ENCODE data around the gene REXO2. TPM values are rescaled to one million over a fixed set of nuclear protein-coding genes. Genes with fewer than 3 reads are reported as not detected.

REXO2 gene
- total RNA-seq, 2 experiments from 2014 or later, result 66.6 to 70.0 TPM

DNA sequence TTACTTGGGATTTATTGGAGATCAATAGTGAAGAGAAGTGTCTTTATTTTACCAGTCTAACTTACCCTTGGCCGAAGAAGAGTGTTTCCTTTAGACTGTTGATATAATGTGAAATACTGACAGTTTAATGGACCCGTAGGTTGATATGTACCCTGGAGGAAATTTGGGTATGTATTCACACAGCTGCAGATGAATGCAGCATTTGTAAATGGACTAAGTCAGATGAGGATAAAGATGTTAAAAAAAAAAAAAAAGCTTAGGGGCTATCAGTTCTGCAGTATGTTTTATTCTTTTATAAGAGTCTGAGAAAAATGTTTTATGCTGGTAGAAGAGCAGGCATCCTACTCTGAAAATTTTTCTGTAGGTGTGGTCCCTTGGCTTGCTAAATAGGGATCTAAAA is 2.7 kb downstream of the REXO2 start:
- ATAC-seq (no peak), DNase-seq (no peak)
- CTCF ChIA-PET, result no interaction called here
- Mint-ChIP-seq H3K36me3 (ENCODE audit: low read depth) (peaks cover 35% of the 10 kb centered on the region), H3K4me1 (peaks cover 32% of the 10 kb centered on the region), H3K27me3 (no peaks in the 10 kb centered on the region), H3K9me3 (ENCODE audit: low read depth) (no peaks in the 10 kb centered on the region), H3K27ac (no peak overlapping the region), H3K4me3 (no peak overlapping the region)
- intact Hi-C loops (cut with DNase I, micrococcal nuclease), result loop anchor here in 1 of 2 experiments (2.0 to 10.0 kb wide), 2 partner anchors 93 to 567 kb away; partner anchors contain the start of gene USP28
- POLR2A ChIA-PET, result interaction anchor here (0.6 kb wide), 1 partner anchor 38 kb away, joined by 3 read pairs; no protein-coding TSS in a partner anchor

GRCh38 chr11:114442536-114442935 is 3.3 kb downstream of the REXO2 start:
- intact Hi-C loops (cut with DNase I, micrococcal nuclease), result loop anchor here in 1 of 2 experiments (10.0 kb wide), 1 partner anchor 568 kb away; the partner anchor contains the start of gene USP28

GRCh38 chr11:114447444-114447843 is 8.2 kb downstream of the REXO2 start:
- intact Hi-C loops (cut with DNase I, micrococcal nuclease), result loop anchor here in 1 of 2 experiments (10.0 kb wide), 1 partner anchor 573 kb away; the partner anchor contains the start of gene USP28
- Mint-ChIP-seq H3K27ac (no peak overlapping the region), H3K4me1 (peaks cover 10% of the 10 kb centered on the region), H3K4me3 (no peak overlapping the region), H3K27me3 (no peaks in the 10 kb centered on the region), H3K36me3 (ENCODE audit: low read depth) (peaks cover 46% of the 10 kb centered on the region), H3K9me3 (ENCODE audit: low read depth) (no peaks in the 10 kb centered on the region)
- ChIA-PET CTCF (no interaction called here), POLR2A (no interaction called here)
- no peak for ATAC-seq
- DNase-seq, result no peak

More at GRCh38 chr11:114442536-114442935, 3.3 kb downstream of the REXO2 start:
- CTCF ChIA-PET, result no interaction called here
- DNase-seq, result no peak
- no peaks in the 10 kb centered on the region for H3K9me3 Mint-ChIP-seq (ENCODE audit: low read depth)
- ATAC-seq, result no peak
- no peaks in the 10 kb centered on the region for H3K27me3 Mint-ChIP-seq
- no peak overlapping the region for H3K4me3 Mint-ChIP-seq
- H3K4me1 Mint-ChIP-seq, result peaks cover 36% of the 10 kb centered on the region
- no peak overlapping the region for H3K27ac Mint-ChIP-seq
- POLR2A ChIA-PET, result interaction anchor here (0.6 kb wide), 1 partner anchor 39 kb away, joined by 3 read pairs; no protein-coding TSS in a partner anchor
- H3K36me3 Mint-ChIP-seq (ENCODE audit: low read depth), result peaks cover 40% of the 10 kb centered on the region

- ChIA-PET CTCF (no interaction called here), POLR2A (no interaction called here)
- Mint-ChIP-seq H3K4me3 (no peak overlapping the region), H3K4me1 (peaks cover 9% of the 10 kb centered on the region), H3K36me3 (ENCODE audit: low read depth) (peaks cover 46% of the 10 kb centered on the region), H3K27me3 (no peaks in the 10 kb centered on the region), H3K9me3 (ENCODE audit: low read depth) (no peaks in the 10 kb centered on the region), H3K27ac (no peak overlapping the region)
- intact Hi-C loops (cut with DNase I, micrococcal nuclease), result loop anchor here in 1 of 2 experiments (10.0 kb wide), 1 partner anchor 573 kb away; the partner anchor contains the start of gene USP28
- DNase-seq (no peak), ATAC-seq (no peak)
These were observed 8.6 kb downstream of the REXO2 start for GRCh38 chr11:114447892-114448291.

DNA sequence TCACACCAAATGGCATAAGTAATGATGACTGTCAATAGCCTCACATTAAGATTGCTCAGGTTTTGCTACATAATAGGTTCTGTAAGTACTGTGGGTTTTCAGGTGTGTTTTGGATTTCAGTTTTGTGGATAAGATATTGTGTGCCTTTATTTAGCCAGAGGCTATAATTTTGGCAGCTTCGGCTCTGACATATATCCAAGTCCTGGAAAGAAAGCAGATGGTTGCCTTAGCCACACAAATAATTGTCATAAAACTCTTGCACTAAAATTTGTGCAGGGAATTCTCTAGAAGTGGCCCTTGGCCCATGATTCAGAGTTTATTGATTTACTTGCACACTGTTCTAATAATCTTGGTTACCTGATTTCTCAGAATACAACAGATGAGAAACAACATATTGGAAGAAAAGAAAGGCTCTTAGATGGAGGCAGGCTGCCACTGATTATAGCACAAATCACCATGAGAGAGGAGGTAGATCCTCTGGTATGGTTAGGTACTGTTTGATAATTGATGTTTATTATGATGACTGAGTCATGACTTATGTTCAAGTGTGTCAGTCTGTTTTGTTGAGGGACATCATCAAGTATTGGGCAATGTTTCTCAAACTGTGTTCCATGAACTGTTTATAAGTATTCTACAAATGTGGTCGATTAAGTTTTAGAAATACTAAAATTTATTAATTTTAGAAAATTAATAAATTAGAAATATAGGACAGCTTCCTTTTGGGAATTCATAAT is 9.6 kb downstream of the REXO2 start:
- peaks cover 9% of the 10 kb centered on the region for H3K4me1 Mint-ChIP-seq
- intact Hi-C loops (cut with DNase I, micrococcal nuclease), result loop anchor here in 1 of 2 experiments (10.0 kb wide), 1 partner anchor 574 kb away; the partner anchor contains the start of gene USP28
- no peak overlapping the region for H3K4me3 Mint-ChIP-seq
- ChIA-PET CTCF (no interaction called here), POLR2A (no interaction called here)
- DNase-seq (no peak), ATAC-seq (no peak)
- H3K27me3 Mint-ChIP-seq, result no peaks in the 10 kb centered on the region
- H3K9me3 Mint-ChIP-seq (ENCODE audit: low read depth), result no peaks in the 10 kb centered on the region
- peaks cover 43% of the 10 kb centered on the region for H3K36me3 Mint-ChIP-seq (ENCODE audit: low read depth)
- no peak overlapping the region for H3K27ac Mint-ChIP-seq

DNA sequence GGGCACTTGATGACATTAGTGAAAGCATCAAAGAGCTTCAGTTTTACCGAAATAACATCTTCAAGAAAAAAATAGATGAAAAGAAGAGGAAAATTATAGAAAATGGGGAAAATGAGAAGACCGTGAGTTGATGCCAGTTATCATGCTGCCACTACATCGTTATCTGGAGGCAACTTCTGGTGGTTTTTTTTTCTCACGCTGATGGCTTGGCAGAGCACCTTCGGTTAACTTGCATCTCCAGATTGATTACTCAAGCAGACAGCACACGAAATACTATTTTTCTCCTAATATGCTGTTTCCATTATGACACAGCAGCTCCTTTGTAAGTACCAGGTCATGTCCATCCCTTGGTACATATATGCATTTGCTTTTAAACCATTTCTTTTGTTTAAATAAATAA is 10.6 kb downstream of the REXO2 start:
- H3K36me3 Mint-ChIP-seq (ENCODE audit: low read depth), result peaks cover 35% of the 10 kb centered on the region
- intact Hi-C loops (cut with DNase I, micrococcal nuclease), result loop anchor here in 1 of 2 experiments (10.0 kb wide), 1 partner anchor 575 kb away; the partner anchor contains the start of gene USP28
- CTCF ChIA-PET, result interaction anchor here (0.9 kb wide), 1 partner anchor 103 kb away, joined by 3 read pairs; no protein-coding TSS in a partner anchor
- no peaks in the 10 kb centered on the region for H3K27me3 Mint-ChIP-seq
- peaks cover 9% of the 10 kb centered on the region for H3K4me1 Mint-ChIP-seq
- H3K9me3 Mint-ChIP-seq (ENCODE audit: low read depth), result no peaks in the 10 kb centered on the region
- no peak overlapping the region for H3K4me3 Mint-ChIP-seq
- no peak for DNase-seq
- H3K27ac Mint-ChIP-seq, result no peak overlapping the region
- no peak for ATAC-seq
- POLR2A ChIA-PET, result no interaction called here

DNA sequence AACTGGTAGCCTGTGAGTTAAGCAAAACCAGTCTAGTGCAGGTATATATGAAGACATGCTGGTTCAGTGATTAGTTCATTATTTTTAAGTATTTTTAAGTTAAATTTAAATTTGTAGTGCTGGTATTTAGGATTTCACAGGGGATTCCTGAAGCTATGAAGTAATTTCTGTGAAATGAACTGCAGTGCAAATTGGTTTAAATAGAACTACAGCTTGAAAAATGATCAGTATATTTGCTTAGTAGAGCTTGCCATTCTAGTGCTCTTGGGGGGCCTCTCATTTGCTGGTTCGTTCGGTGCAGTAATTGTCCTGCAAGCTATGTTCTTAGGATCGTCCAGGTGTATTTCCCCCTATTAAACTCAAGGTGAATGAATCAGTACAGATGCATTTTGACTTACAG is 13.1 kb downstream of the REXO2 start:
- Mint-ChIP-seq H3K27me3 (no peaks in the 10 kb centered on the region), H3K9me3 (ENCODE audit: low read depth) (no peaks in the 10 kb centered on the region), H3K36me3 (ENCODE audit: low read depth) (peaks cover 19% of the 10 kb centered on the region), H3K4me3 (no peak overlapping the region), H3K27ac (no peak overlapping the region), H3K4me1 (peaks cover under 1% of the 10 kb centered on the region)
- POLR2A ChIA-PET, result interaction anchor here (0.6 kb wide), 1 partner anchor 164 kb away, joined by 3 read pairs; no protein-coding TSS in a partner anchor
- DNase-seq, result no peak
- ATAC-seq, result no peak
- intact Hi-C loops (cut with DNase I, micrococcal nuclease), result no loop called here
- CTCF ChIA-PET, result interaction anchor here (0.8 to 1.5 kb wide), 2 partner anchors 13 to 191 kb away, joined by 3 to 4 read pairs; partner anchors contain the start of gene REXO2

- H3K27me3 Mint-ChIP-seq, result no peaks in the 10 kb centered on the region
- no peak overlapping the region for H3K27ac Mint-ChIP-seq
- peaks cover 2% of the 10 kb centered on the region for H3K36me3 Mint-ChIP-seq (ENCODE audit: low read depth)
- H3K9me3 Mint-ChIP-seq (ENCODE audit: low read depth), result peaks cover 6% of the 10 kb centered on the region
- no peaks in the 10 kb centered on the region for H3K4me1 Mint-ChIP-seq
- POLR2A ChIA-PET, result no interaction called here
- DNase-seq, result no peak
- ATAC-seq, result no peak
- no peak overlapping the region for H3K4me3 Mint-ChIP-seq
- intact Hi-C loops (cut with DNase I, micrococcal nuclease), result no loop called here
- CTCF ChIA-PET, result no interaction called here
These were observed 24.7 kb downstream of the REXO2 start for GRCh38 chr11:114463999-114464398.

- peaks cover 6% of the 10 kb centered on the region for H3K9me3 Mint-ChIP-seq (ENCODE audit: low read depth)
- CTCF ChIA-PET, result no interaction called here
- POLR2A ChIA-PET, result no interaction called here
- no peaks in the 10 kb centered on the region for H3K4me1 Mint-ChIP-seq
- H3K27me3 Mint-ChIP-seq, result no peaks in the 10 kb centered on the region
- ATAC-seq (no peak), DNase-seq (no peak)
- intact Hi-C loops (cut with DNase I, micrococcal nuclease), result no loop called here
- no peak overlapping the region for H3K4me3 Mint-ChIP-seq
- peaks cover 2% of the 10 kb centered on the region for H3K36me3 Mint-ChIP-seq (ENCODE audit: low read depth)
- no peak overlapping the region for H3K27ac Mint-ChIP-seq
These were observed 27.5 kb downstream of the REXO2 start for GRCh38 chr11:114466742-114467141.

DNA sequence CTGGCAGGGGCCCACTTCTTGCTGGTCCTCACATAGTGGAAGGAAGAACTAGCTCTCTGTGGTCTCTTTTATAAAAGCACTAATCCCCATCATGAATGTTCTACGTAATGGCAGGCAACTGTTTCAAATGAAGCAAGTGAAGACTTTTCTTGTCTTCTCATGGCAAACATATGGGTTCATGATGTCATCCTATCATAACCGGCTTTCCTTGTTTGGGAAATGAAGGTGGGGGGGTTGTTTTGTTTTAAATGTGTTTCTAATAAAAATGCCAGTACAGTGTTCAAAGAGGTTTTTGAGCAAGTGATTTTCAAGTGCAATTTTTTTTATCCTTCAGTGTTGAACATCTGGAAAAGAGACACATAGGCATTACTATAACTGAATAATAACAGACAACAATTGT is 33.4 kb downstream of the REXO2 start:
- no peaks in the 10 kb centered on the region for H3K9me3 Mint-ChIP-seq (ENCODE audit: low read depth)
- no peak overlapping the region for H3K27ac Mint-ChIP-seq
- ATAC-seq (no peak), DNase-seq (no peak)
- peaks cover 4% of the 10 kb centered on the region for H3K27me3 Mint-ChIP-seq
- intact Hi-C loops (cut with DNase I, micrococcal nuclease), result no loop called here
- no peak overlapping the region for H3K4me3 Mint-ChIP-seq
- no peaks in the 10 kb centered on the region for H3K4me1 Mint-ChIP-seq
- CTCF ChIA-PET, result no interaction called here
- POLR2A ChIA-PET, result no interaction called here
- no peaks in the 10 kb centered on the region for H3K36me3 Mint-ChIP-seq (ENCODE audit: low read depth)

- H3K4me1 Mint-ChIP-seq, result no peaks in the 10 kb centered on the region
- CTCF ChIA-PET, result no interaction called here
These were observed 38.7 kb downstream of the REXO2 start for GRCh38 chr11:114478001-114478410.

DNA sequence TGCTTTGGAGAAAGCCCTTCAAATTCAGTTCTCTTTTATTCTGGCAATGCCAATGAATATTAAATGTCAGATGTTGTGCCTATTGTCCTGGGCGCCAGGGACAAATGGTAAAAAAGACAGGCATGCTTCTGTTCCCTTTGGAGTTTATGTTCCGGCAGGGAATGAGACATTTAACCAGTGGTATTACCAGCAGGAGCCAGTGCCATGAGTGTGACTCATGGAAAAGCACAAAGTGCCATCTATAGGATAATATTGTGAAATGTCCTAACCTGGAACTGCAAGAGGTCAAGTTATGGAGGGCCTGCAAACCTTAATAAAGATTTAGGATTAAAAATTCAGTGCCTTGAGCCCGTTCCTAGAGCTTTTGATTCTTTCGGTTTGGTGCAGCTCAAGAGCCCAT is 39.5 kb downstream of the REXO2 start:
- no peaks in the 10 kb centered on the region for H3K36me3 Mint-ChIP-seq (ENCODE audit: low read depth)
- H3K27me3 Mint-ChIP-seq, result peaks cover 4% of the 10 kb centered on the region
- CTCF ChIA-PET, result no interaction called here
- H3K4me3 Mint-ChIP-seq, result no peak overlapping the region
- intact Hi-C loops (cut with DNase I, micrococcal nuclease), result no loop called here
- ATAC-seq, result no peak
- H3K27ac Mint-ChIP-seq, result no peak overlapping the region
- POLR2A ChIA-PET, result no interaction called here
- DNase-seq, result no peak
- H3K4me1 Mint-ChIP-seq, result no peaks in the 10 kb centered on the region
- H3K9me3 Mint-ChIP-seq (ENCODE audit: low read depth), result no peaks in the 10 kb centered on the region

More at GRCh38 chr11:114478001-114478410, 38.7 kb downstream of the REXO2 start:
- DNase-seq (no peak), ATAC-seq (no peak)
- H3K27ac Mint-ChIP-seq, result no peak overlapping the region
- H3K4me3 Mint-ChIP-seq, result no peak overlapping the region
- intact Hi-C loops (cut with DNase I, micrococcal nuclease), result no loop called here
- H3K36me3 Mint-ChIP-seq (ENCODE audit: low read depth), result no peaks in the 10 kb centered on the region
- peaks cover 4% of the 10 kb centered on the region for H3K27me3 Mint-ChIP-seq
- POLR2A ChIA-PET, result no interaction called here
- H3K9me3 Mint-ChIP-seq (ENCODE audit: low read depth), result no peaks in the 10 kb centered on the region

All from activated CD4-positive, alpha-beta T cell treated with anti-CD3 and anti-CD28 coated beads for 36 hours (primary cell).